ENCODE measurements around the gene SNCAIP. TPM values are rescaled to one million over a fixed set of nuclear protein-coding genes. Genes with fewer than 3 reads are reported as not detected.

Gene SNCAIP
- total RNA-seq, 4 donors from 2014 or later: 0.82 to 2.2 (median 1.6) TPM; not detected in 1

DNA sequence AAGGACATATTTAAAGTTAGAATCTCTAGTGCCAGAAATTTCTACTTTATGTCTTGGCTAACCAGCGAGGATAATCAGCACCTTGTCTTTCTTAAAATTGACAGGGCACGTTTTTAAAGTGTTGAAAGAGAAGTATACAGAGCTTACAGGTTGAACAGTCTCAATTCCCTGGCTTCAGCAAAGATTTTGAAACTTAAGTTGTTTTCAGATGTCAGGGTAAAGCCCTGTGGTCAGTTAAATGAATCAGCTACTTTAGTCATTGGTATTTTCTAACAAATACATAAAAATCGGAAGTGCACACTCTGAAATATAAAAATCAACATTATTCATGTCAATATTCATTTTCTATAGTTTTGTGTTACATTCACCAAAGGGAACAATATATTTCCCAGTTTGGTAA is 29.1 kb downstream of the SNCAIP start:
- WGBS, 2 donors (ENCODE audit: low coverage in 1 of 2): 64 to 75% methylated on average over 3 of the region's 3 CpGs
- Histone ChIP-seq H3K36me3 (no peaks in the 10 kb centered on the region), H3K27me3 (no peaks in the 10 kb centered on the region), H3K4me3 (no peak overlapping the region), H3K27ac (no peak overlapping the region), H3K9me3 (no peaks in the 10 kb centered on the region), H3K4me1 (no peaks in the 10 kb centered on the region)
- in situ Hi-C loops (cut with MboI; ENCODE audit: low pct_ligation_motif_present in 1 of 4, low pct_unique_long_range_greater_than_20kb in 1 of 4, low sequenced_read_pairs in 3 of 4): no loop called here
- TF ChIP-seq POLR2A (IDR thresholded peaks at IDR 0.05) (no peak), CTCF (IDR thresholded peaks at IDR 0.05) (no peak), EP300 (IDR thresholded peaks at IDR 0.05; ENCODE audit: low read depth) (no peak), POLR2AphosphoS5 (IDR thresholded peaks at IDR 0.05) (no peak)
- intact Hi-C loops (cut with DNase I; ENCODE audit: low total_unique reads): no loop called here
- no peak for DNase-seq

DNA sequence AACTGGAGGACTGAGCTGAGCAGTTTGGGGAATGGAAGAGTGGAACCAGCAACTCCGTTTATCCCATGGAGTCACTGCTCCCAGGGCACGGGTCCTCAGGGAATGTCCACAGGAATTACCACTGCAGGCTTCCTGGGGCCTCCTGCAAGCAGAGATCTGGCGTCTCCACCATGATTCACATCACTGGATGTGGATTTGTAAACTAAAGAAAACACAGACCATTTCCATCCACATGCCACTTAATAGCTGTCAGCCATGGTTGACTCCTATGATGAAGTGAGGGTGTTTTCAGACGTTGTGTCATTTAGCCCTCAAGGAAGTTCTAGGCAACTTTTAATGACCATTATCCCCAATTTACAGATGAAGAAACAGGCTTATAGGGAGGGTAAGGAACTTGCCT is 30.2 kb downstream of the SNCAIP start:
- Histone ChIP-seq H3K4me3 (no peak overlapping the region), H3K9me3 (no peaks in the 10 kb centered on the region), H3K27me3 (no peaks in the 10 kb centered on the region), H3K36me3 (no peaks in the 10 kb centered on the region), H3K27ac (no peak overlapping the region), H3K4me1 (no peaks in the 10 kb centered on the region)
- 78 to 80% methylated on average over 3 to 4 of the region's 4 CpGs for WGBS, 2 donors (ENCODE audit: low coverage in 1 of 2)
- TF ChIP-seq EP300 (IDR thresholded peaks at IDR 0.05; ENCODE audit: low read depth) (no peak), POLR2A (IDR thresholded peaks at IDR 0.05) (no peak), CTCF (IDR thresholded peaks at IDR 0.05) (no peak), POLR2AphosphoS5 (IDR thresholded peaks at IDR 0.05) (no peak)
- DNase-seq: no peak
- in situ Hi-C loops (cut with MboI; ENCODE audit: low pct_ligation_motif_present in 1 of 4, low pct_unique_long_range_greater_than_20kb in 1 of 4, low sequenced_read_pairs in 3 of 4) (no loop called here), intact Hi-C loops (cut with DNase I; ENCODE audit: low total_unique reads) (no loop called here)

DNA sequence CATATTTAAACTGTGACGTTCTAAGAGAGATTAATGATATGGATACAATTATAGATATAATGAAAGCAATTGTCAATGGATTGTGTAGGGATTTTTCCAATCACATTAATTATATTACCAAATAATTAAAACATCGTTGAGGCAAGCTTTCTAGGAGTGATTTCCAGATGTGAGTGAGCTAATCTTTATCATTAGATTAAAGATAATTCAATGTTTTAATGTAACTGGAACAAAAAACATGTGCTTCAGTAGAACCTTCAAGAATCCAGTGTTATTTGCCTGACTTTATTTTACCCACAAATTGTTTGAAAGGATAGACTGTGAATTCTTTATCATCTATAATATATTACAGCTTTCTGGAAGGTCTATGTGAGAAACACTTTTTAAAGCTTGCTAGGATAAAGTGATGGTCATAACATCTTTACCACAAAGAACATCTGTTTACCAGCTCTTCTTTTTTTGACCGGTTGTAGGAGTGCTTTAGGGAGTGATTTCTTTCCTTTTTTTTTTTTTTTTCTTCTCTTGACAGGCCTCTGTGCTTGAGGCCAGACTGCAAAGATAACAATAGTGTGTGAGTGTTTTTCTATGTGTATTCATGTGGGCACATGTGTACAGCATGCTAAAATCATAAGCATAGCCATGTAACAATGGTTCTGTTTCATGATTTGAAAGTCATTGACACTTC is 35.0 kb downstream of the SNCAIP start:
- WGBS, 2 donors (ENCODE audit: low coverage in 1 of 2): 70 to 87% methylated on average over 3 of the region's 3 CpGs
- Histone ChIP-seq H3K27ac (no peak overlapping the region), H3K4me1 (no peaks in the 10 kb centered on the region), H3K9me3 (no peaks in the 10 kb centered on the region), H3K27me3 (no peaks in the 10 kb centered on the region), H3K36me3 (no peaks in the 10 kb centered on the region), H3K4me3 (no peak overlapping the region)
- no peak for DNase-seq
- in situ Hi-C loops (cut with MboI; ENCODE audit: low pct_ligation_motif_present in 1 of 4, low pct_unique_long_range_greater_than_20kb in 1 of 4, low sequenced_read_pairs in 3 of 4): no loop called here
- no peak for TF ChIP-seq POLR2A (IDR thresholded peaks at IDR 0.05)
- no peak for TF ChIP-seq POLR2AphosphoS5 (IDR thresholded peaks at IDR 0.05)
- no peak for TF ChIP-seq EP300 (IDR thresholded peaks at IDR 0.05; ENCODE audit: low read depth)
- no peak for TF ChIP-seq CTCF (IDR thresholded peaks at IDR 0.05)
- intact Hi-C loops (cut with DNase I; ENCODE audit: low total_unique reads): no loop called here

GRCh38 chr5:122350496-122350895 is 38.5 kb downstream of the SNCAIP start:
- intact Hi-C loops (cut with DNase I; ENCODE audit: low total_unique reads): no loop called here
- no peak overlapping the region for H3K4me3 ChIP-seq
- in situ Hi-C loops (cut with MboI; ENCODE audit: low pct_ligation_motif_present in 1 of 4, low pct_unique_long_range_greater_than_20kb in 1 of 4, low sequenced_read_pairs in 3 of 4): no loop called here
- no peaks in the 10 kb centered on the region for H3K9me3 ChIP-seq
- TF ChIP-seq POLR2AphosphoS5 (IDR thresholded peaks at IDR 0.05) (no peak), POLR2A (IDR thresholded peaks at IDR 0.05) (no peak), CTCF (IDR thresholded peaks at IDR 0.05) (no peak), EP300 (IDR thresholded peaks at IDR 0.05; ENCODE audit: low read depth) (no peak)
- H3K27ac ChIP-seq: no peak overlapping the region
- no peaks in the 10 kb centered on the region for H3K27me3 ChIP-seq
- H3K4me1 ChIP-seq: peaks cover 0 to 5% (median 0%) of the 10 kb centered on the region in 4 donors
- 64 to 75% methylated on average over 3 of the region's 3 CpGs for WGBS, 2 donors (ENCODE audit: low coverage in 1 of 2)
- DNase-seq: no peak
- no peaks in the 10 kb centered on the region for H3K36me3 ChIP-seq

Measured in transverse colon (tissue), 4 donors.